Lower lobe of right lung (tissue), 2 donors: ENCODE results near the gene MPPED1. TPM values are rescaled to one million over a fixed set of nuclear protein-coding genes. Genes with fewer than 3 reads are reported as not detected.
A peak's percentile ranks its signal among the peaks of the same experiment; 100 is the strongest.

Experiments
- ATAC-seq, 2 donors: fragments of 200-7000 bp; cut with Tn5 transposase; one replicate each; pipeline ENCODE4 v1.9.1; 2020 to 2022; ENCODE audit warnings: mild to moderate bottlenecking in 2 of 2, moderate library complexity in 2 of 2
- DNase-seq: peaks from one replicate; pipeline ENCODE4 v3.0.0-alpha.2; 2020
- H3K27ac ChIP-seq: fragments of 200-600 bp; one replicate; pipeline ENCODE4 v1.8.0; 2022
- H3K27me3 ChIP-seq: fragments of 200-600 bp; one replicate; pipeline ENCODE4 v1.8.0; 2022; ENCODE audit warnings: low read depth
- H3K36me3 ChIP-seq: fragments of 200-600 bp; one replicate; pipeline ENCODE4 v1.8.0; 2022; ENCODE audit warnings: mild to moderate bottlenecking
- H3K4me1 ChIP-seq: fragments of 200-600 bp; one replicate; pipeline ENCODE4 v1.8.0; 2022
- H3K4me3 ChIP-seq: fragments of 200-600 bp; one replicate; pipeline ENCODE4 v1.8.0; 2022; ENCODE audit warnings: mild to moderate bottlenecking
- H3K9me3 ChIP-seq: fragments of 200-600 bp; one replicate; pipeline ENCODE4 v1.8.0; 2022
- intact Hi-C: fragments of 100-400 bp; cut with DNase I; formaldehyde crosslinking; loops from one replicate; pipeline ENCODE4 v1.11.0; 2022
- total RNA-seq: library from RNA; stranded (reverse); fragmentation: NEBNext Ultra II Directional; extraction: Animal tissue kit (Norgen Biotek cat#: 25700); gene quantifications from one replicate; pipeline ENCODE4 v1.2.1, GENCODE V29; 2021
- TF ChIP-seq, protein P1 (sequence below): fragments of 200-600 bp; IDR thresholded peaks from one replicate; pipeline ENCODE4 v1.8.0; 2022; ENCODE audit warnings: antibody characterized with exemption, mild to moderate bottlenecking
- donor health status: DM: no; HTN: yes; CAD: no; lungs with severe emphysema.

The MPPED1 gene
- total RNA-seq, 1 donor from 2014 or later = not detected

DNA sequence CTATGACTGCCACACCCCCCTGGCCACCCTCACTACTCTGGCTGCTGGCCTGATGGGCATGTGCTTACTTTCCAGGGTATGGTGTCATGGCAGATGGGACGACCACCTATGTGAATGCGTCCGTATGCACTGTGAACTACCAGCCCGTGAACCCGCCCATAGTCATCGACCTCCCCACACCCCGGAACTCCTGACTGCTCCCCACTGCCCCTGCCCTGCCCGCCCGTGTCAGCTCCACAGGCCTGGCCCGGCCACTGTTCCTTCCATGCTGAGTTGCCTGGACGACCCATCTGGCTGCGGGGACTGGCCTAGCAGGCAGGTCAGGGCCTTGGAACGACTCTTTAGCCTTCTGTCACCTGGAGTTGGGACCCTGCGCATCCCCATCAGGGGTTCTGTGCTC is 93.6 kb downstream of the MPPED1 start:
- no peak for ATAC-seq
- Histone ChIP-seq H3K27me3 (peaks cover 3% of the 10 kb centered on the region), H3K36me3 (no peaks in the 10 kb centered on the region), H3K4me1 (no peaks in the 10 kb centered on the region), H3K27ac (no peak overlapping the region), H3K4me3 (no peak overlapping the region), H3K9me3 (no peaks in the 10 kb centered on the region)
- TF ChIP-seq, protein P1, sequence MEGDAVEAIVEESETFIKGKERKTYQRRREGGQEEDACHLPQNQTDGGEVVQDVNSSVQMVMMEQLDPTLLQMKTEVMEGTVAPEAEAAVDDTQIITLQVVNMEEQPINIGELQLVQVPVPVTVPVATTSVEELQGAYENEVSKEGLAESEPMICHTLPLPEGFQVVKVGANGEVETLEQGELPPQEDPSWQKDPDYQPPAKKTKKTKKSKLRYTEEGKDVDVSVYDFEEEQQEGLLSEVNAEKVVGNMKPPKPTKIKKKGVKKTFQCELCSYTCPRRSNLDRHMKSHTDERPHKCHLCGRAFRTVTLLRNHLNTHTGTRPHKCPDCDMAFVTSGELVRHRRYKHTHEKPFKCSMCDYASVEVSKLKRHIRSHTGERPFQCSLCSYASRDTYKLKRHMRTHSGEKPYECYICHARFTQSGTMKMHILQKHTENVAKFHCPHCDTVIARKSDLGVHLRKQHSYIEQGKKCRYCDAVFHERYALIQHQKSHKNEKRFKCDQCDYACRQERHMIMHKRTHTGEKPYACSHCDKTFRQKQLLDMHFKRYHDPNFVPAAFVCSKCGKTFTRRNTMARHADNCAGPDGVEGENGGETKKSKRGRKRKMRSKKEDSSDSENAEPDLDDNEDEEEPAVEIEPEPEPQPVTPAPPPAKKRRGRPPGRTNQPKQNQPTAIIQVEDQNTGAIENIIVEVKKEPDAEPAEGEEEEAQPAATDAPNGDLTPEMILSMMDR = no peak
- DNase-seq = no peak
- intact Hi-C loops = no loop called here

DNA sequence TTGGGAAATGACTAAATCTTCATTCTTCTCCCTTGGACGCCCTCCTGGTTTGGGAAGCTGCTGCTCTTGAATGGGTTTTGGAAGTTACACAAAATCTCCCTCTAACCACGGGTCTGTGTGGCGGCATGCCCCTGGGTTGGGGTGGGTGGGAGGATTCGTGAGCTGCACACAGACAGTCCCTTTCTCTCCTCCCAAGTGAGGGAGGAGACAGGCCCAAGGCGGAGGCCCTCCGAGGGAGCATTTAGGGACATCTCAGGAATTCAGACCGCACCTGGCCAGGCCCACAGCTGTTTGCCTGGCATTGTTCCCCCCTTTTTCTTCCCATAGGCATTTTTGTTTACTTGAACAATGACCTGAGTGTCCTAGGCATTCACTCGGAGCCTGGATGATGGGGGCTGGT is 94.1 kb downstream of the MPPED1 start:
- DNase-seq = no peak
- intact Hi-C loops = no loop called here

DNA sequence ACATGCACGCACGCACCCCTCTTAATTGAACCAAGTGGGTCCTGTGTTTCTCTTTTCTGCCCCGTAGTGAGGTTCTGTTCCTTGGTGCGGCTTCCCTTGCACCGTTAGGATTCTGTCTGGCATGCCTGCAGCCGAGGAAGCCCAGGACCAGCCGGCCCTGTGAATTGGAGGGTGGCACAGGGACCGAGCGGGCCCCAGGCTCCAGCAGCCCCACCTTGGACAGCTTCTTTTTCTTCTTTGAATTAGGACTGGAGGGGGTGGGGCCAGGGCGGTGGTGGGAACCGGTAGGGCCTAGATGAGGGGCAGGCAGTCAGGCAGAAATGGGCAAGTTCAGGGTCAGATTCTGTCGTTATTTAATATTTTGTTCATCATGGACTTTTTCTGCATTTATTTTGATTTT is 94.7 kb downstream of the MPPED1 start:
- DNase-seq (peak; percentile 14), ATAC-seq (no peak)

More for the DNA sequence above, 94.1 kb downstream of the MPPED1 start:
- no peaks in the 10 kb centered on the region for H3K4me1 ChIP-seq
- no peak overlapping the region for H3K27ac ChIP-seq
- TF ChIP-seq, protein P1 = no peak
- no peaks in the 10 kb centered on the region for H3K9me3 ChIP-seq
- no peaks in the 10 kb centered on the region for H3K36me3 ChIP-seq
- ATAC-seq = no peak
- H3K4me3 ChIP-seq = no peak overlapping the region
- peaks cover 3% of the 10 kb centered on the region for H3K27me3 ChIP-seq

DNA sequence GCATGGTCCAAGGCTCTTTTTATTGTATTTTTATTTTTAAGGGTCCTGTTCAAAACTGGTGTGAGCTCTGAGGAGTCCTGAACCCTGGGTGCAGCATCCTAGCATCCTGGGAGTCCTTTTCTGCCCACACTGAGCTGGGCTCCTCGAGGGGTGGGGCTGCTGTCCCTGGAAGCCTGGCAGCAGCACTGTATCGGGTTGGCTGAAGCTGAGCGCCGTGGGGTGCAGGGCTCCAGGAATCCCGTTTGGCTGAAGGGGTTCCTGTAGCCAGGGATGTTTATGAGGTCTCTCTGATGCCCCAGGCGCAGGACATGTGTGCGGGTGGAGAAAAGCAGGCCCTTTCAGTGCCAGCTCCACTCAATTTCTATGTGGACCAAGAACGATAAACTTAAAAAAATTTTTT is 95.4 kb downstream of the MPPED1 start:
- ATAC-seq = no peak
- H3K4me1 ChIP-seq = no peaks in the 10 kb centered on the region
- DNase-seq = peak; percentile 27
- H3K4me3 ChIP-seq = no peak overlapping the region
- H3K27ac ChIP-seq = no peak overlapping the region
- no peaks in the 10 kb centered on the region for H3K36me3 ChIP-seq
- TF ChIP-seq, protein P1 = no peak
- intact Hi-C loops = no loop called here
- H3K9me3 ChIP-seq = no peaks in the 10 kb centered on the region
- peaks cover 3% of the 10 kb centered on the region for H3K27me3 ChIP-seq

More for the DNA sequence above, 94.7 kb downstream of the MPPED1 start:
- H3K36me3 ChIP-seq = no peaks in the 10 kb centered on the region
- H3K4me3 ChIP-seq = no peak overlapping the region
- TF ChIP-seq, protein P1 = no peak
- no peak overlapping the region for H3K27ac ChIP-seq
- intact Hi-C loops = no loop called here
- H3K4me1 ChIP-seq = no peaks in the 10 kb centered on the region
- peaks cover 3% of the 10 kb centered on the region for H3K27me3 ChIP-seq
- H3K9me3 ChIP-seq = no peaks in the 10 kb centered on the region

DNA sequence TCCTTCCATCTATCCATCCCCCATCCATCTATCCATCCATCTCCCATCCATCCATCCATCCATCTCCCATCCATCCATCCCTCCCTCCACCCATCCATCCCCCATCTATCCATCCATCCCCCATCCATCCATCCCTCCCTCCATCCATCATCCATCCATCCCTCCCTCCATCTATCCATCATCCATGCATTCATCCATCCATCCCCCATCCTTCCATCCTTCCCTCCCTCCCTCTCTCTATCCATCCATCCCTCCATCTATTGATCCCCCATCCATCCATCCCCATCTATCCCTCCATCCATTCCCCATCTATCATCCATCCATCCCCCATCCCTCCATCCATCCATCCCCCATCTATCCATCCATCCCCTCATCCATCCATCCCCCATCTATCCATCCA is 96.7 kb downstream of the MPPED1 start:
- H3K9me3 ChIP-seq = no peaks in the 10 kb centered on the region
- no peak overlapping the region for H3K4me3 ChIP-seq
- no peaks in the 10 kb centered on the region for H3K4me1 ChIP-seq
- no peaks in the 10 kb centered on the region for H3K27me3 ChIP-seq
- TF ChIP-seq, protein P1 = no peak
- intact Hi-C loops = no loop called here
- H3K27ac ChIP-seq = no peak overlapping the region
- no peak for ATAC-seq
- no peak for DNase-seq
- no peaks in the 10 kb centered on the region for H3K36me3 ChIP-seq

DNA sequence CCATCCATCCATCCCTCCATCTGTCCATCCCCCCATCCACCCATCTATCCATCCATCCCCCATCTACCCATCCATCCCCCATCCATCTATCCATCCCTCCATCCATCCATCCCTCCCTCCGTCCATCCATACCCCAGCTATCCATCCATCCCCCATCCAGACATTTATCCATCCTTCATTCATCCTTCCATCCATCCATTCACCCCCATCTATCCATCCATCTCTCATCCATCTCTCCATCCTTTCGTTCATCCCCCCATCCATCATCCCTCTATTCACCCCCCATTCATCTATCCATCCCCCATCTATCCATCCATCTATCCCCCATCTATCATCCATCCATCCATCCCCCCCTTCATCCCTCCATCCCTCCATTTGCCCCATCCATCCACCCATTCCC is 97.5 kb downstream of the MPPED1 start:
- no peak for DNase-seq
- no peak overlapping the region for H3K4me3 ChIP-seq
- TF ChIP-seq, protein P1 = no peak

More for the DNA sequence above, 97.5 kb downstream of the MPPED1 start:
- no peaks in the 10 kb centered on the region for H3K36me3 ChIP-seq
- H3K27me3 ChIP-seq = no peaks in the 10 kb centered on the region
- ATAC-seq = no peak
- H3K4me1 ChIP-seq = no peaks in the 10 kb centered on the region
- no peaks in the 10 kb centered on the region for H3K9me3 ChIP-seq
- intact Hi-C loops = no loop called here
- H3K27ac ChIP-seq = no peak overlapping the region
